KOPT-K1 (cell line): ENCODE measurements around the gene NKIRAS1.
"Not testable (repeated sequence)": the region's sequence is repeated elsewhere in the genome, so short reads cannot be mapped to it uniquely, and the experiment has no call there.

ENCODE experiments used
- H3K27ac ChIP-seq: fragments of 200-600 bp; sonication (generic); 2 replicates; pipeline ENCODE4 v1.5.1; 2016; ENCODE audit warnings: antibody characterized with exemption, mild to moderate bottlenecking, low read depth, low read length; ENCODE audit not compliant: poor library complexity, severe bottlenecking
- H3K36me3 ChIP-seq: fragments of 200-600 bp; sonication (generic); 2 replicates; pipeline ENCODE4 v1.5.1; 2017; ENCODE audit warnings: antibody characterized with exemption, mild to moderate bottlenecking, low read length, moderate library complexity; ENCODE audit not compliant: insufficient read depth
- H3K9me3 ChIP-seq: fragments of 200-600 bp; sonication (generic); 2 replicates; pipeline ENCODE4 v1.5.1; 2017; ENCODE audit warnings: antibody characterized with exemption, low read length, mild to moderate bottlenecking; ENCODE audit not compliant: insufficient read depth, poor library complexity, severe bottlenecking

NKIRAS1 gene

DNA sequence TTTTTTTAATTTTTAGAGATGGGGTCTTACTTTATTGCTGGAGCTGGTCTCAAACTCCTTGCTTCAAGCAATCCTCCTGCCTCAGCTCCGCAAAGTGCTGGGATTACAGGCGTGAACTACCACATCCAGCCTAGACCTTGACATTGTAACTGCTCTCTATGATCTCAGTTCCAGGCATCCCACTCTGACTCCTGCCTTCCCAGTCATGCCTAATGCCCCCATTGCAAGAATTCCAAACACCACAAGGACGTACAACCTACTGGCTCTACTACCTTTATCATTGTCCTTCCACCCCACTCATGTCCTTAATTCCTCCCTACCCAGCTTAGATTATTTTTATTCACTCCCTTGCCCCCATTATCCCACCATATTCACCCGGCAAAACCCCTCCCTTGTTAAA lies 21.6 kb downstream of the NKIRAS1 start:
- no peaks in the 10 kb centered on the region for H3K9me3 ChIP-seq
- H3K36me3 ChIP-seq, result peaks cover 71% of the 10 kb centered on the region
- H3K27ac ChIP-seq, result no peak overlapping the region

DNA sequence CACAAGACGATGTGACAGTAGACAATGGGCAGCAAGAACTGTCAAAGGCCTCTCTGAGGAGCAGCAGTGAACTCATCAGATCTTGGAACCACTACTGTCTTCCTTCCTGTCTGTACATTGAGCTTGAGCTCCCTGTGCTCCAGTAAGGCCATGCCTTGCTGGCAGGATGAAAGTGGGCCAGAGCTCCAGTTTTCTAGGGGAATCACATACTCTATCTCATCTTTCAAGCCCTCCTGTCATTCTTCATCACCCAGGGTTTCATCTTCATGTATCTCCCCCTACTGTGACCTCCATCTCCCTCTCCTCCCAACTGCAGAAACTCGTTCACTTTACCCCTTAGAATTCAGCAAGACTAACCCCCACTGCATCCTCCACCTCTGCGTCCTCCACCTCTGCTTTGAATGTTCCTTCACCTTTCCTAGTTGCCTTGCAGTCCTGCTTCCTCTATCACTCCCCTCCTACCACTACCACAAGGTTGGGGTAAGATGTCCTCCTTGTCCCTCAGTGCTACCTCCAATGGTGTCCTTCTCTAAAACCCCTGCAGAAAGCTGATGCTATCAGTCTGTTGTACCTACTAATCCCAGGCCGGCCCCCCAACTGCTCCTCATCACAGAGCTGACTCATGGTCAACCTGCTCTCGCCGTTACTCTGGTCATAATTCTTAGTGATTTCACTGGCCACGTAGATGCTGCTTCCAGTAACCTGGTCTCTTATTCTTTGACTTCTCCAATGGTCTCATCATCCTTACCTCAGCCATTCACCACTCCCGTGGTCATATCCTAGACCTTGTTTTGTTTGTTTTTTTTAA lies 22.3 kb downstream of the NKIRAS1 start:
- H3K9me3 ChIP-seq, result no peaks in the 10 kb centered on the region
- H3K36me3 ChIP-seq, result peaks cover 69% of the 10 kb centered on the region
- H3K27ac ChIP-seq, result no peak overlapping the region

DNA sequence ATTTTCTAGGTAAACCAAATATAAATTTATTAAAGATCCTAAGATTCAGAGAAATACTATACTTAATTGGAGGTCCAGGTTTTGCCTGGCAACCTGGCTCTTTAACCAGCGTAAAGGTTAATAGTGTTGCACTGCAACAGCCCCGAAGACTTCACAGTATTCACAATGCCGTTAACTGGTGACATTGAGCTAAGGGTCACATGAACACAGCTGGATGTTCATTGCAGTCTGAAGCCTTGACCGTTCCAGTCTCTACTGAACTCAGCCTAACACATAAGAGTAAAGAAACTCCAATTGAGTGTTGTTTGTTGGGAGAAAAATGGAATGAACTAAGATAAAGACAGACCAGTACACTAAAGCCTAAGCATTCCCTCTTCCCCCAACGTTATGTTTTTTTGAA lies 26.8 kb downstream of the NKIRAS1 start:
- no peaks in the 10 kb centered on the region for H3K9me3 ChIP-seq
- H3K27ac ChIP-seq, result no peak overlapping the region
- H3K36me3 ChIP-seq, result peaks cover 56% of the 10 kb centered on the region

DNA sequence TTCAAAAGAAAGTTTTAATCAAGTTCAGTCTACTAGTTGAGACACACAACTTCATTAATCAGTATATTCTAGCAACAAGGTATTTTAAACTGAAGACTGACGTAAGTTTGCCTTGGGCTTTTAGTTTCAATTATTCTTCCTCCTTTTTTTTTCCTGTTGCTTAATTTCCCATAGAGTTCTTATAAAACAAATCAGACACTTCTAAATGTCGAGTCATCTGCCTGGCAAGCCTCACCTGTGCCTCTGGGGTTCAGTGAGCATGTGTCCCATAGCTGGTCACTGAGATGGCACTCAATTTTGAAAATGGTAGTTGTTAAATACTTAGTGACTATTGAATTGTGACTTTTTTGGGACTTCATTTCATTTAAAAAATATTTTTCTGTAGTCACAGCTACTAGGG lies 27.4 kb downstream of the NKIRAS1 start:
- H3K36me3 ChIP-seq, result peaks cover 50% of the 10 kb centered on the region
- no peak overlapping the region for H3K27ac ChIP-seq

DNA sequence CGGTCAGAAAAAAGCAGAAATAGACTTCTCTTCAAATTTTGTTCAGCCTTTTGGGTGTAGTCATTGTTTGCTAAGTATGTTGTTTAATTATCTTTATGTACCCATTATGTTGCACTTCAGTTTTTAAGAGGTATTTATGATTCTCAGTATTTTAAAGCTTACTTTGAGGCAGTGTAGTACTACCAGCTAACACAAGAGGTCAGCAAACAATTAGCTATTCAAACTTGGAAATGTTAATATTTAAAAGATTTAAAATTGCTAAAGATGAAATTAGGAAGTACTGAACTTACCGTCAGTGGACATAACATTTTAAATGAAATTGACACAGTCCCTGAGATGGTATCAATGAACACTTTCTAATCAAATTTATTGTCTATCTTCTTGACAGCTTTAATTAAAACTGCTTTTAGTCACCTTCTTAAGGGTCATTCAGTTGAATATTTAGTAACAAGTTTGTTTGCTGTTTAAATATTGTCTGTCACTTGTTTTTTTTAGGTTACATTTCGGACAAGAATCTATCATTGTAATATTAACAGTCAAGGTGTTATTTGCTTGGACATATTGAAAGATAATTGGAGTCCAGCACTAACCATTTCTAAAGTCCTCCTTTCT lies 28.1 kb downstream of the NKIRAS1 start:
- Histone ChIP-seq H3K9me3 (no peaks in the 10 kb centered on the region), H3K36me3 (peaks cover 44% of the 10 kb centered on the region), H3K27ac (no peak overlapping the region)

More for the DNA sequence above, 27.4 kb downstream of the NKIRAS1 start:
- H3K9me3 ChIP-seq, result no peaks in the 10 kb centered on the region

DNA sequence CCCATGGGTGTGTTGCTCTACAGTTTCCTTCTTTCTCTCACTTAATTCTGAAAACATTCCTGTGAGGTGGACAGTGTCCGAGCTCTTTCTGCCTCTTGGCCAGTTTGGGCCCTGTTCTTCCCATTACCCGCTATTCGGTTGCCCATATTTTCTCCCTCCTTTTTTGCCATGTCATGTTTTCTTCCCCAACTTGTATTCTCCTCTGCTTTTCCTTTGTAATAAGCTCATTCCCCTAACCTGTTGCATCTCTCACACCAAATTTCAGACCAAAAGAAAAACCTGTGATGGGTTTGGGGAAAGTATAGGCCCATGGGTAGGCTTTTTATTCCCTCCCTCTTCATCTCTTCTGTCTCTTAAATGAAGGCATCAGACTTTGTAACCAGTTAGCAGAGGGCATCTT lies 30.5 kb downstream of the NKIRAS1 start:
- Histone ChIP-seq H3K36me3 (peaks cover 33% of the 10 kb centered on the region), H3K9me3 (no peaks in the 10 kb centered on the region), H3K27ac (no peak overlapping the region)

DNA sequence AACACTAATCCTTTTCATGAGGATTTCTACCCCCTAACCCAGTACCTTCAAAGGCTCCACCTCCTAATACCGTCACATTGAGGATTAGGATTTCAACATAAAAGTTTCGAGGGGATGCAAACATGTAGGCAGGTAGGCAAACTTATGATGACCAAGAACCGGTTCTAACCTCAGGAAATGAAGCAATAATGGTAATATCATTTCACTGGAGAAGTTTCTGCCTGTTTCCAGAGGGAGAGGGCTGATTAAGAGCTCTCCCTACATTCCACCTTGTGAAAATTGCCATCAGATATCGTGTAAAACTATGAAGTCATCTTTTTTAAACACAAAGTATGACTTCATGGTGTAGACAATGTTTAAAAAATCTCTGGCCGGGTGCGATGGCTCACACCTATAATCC lies 31.6 kb downstream of the NKIRAS1 start:
- H3K9me3 ChIP-seq, result no peaks in the 10 kb centered on the region
- peaks cover 22% of the 10 kb centered on the region for H3K36me3 ChIP-seq
- no peak overlapping the region for H3K27ac ChIP-seq

DNA sequence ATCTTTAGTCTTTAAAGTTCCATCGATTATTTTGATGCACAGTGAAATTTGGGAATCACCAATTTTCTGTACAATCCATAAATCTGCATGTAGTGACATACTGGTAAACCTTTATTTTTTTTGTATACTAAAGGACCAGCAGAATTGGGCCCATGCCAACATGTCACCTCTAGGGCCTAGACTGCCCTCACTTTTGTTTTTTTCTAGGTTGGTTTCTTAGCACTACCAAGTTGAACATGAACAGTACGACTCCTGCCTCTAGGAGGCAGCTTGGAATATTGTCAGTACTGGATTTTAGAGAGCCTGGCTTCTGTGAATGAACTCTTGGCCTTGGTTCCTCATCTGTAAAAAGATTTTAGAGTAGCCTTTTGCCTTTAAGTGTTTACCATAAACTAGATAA lies 32.3 kb downstream of the NKIRAS1 start:
- peaks cover 16% of the 10 kb centered on the region for H3K36me3 ChIP-seq
- H3K27ac ChIP-seq, result no peak overlapping the region
- no peaks in the 10 kb centered on the region for H3K9me3 ChIP-seq

DNA sequence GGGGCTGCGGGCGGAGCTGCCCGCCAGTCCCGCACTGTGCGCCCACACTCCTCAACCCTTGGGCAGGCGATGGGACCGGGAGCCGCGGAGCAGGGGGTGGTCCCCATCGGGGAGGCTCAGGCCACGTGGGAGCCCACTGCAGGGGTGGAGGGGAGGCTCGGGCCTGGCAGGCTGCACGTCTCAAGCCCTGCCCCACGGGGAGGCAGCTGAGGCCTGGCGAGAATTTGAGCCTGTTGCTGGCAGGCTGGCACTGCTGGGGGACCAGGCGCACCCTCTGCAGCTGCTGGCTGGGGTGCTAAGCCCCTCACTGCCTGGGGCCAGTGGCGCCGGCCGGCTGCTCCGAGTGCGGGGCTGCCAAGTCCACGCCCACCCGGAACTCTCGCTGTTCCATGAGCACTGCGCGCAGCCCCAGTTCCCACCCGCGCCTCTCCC lies 34.3 kb downstream of the NKIRAS1 start:
- H3K9me3 ChIP-seq, result no peaks in the 10 kb centered on the region
- H3K27ac ChIP-seq, result no peak overlapping the region
- H3K36me3 ChIP-seq, result peaks cover 9% of the 10 kb centered on the region

DNA sequence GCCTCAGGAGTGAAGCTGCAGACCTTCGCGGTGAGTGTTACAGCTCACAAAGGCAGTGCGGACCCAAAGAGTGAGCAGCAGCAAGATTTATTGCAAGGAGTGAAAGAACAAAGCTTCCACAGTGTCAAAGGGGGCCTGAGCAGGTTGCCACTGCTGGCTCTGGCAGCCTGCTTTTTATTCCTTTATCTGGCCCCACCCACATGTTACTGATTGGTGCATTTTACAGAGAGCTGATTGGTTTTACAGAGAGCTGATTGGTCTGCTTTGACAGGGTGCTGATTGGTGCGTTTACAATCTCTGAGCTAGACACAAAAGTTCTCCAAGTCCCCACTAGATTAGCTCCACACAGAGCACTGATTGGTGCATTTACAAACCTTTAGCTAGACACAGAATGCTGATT lies 34.8 kb downstream of the NKIRAS1 start:
- H3K36me3 ChIP-seq, H3K27ac ChIP-seq, H3K9me3 ChIP-seq: not testable (repeated sequence)

DNA sequence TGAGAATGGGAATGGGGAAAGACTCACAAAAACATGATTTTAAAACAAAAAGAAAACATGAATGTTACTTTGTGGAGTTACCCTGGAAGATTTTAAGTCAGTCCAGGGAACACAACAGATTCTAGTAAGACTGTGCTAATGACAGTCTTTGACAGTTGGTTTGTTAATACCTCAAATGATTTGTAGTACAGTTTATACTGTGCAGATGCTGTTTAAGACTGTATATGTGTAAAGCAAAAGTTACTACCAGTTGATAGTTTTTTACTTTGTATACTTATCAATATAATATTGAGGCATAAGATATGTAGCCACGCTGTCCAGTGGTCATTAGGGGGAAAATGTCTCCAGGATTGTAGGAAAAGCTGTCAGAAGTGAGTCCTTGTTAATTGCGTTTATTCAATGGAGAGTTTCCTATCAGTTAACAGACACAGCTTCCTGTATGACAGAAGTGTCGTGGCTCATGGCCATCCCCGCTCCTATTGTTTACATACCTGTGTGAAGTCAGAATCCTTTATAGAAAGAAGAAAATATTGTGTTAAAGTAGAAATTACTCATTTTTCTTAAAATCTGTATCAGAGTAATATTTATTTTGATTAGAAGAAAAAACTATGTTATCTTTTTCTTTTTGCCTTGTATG lies 36.0 kb downstream of the NKIRAS1 start:
- no peaks in the 10 kb centered on the region for H3K9me3 ChIP-seq
- H3K27ac ChIP-seq, result no peak overlapping the region
- peaks cover 9% of the 10 kb centered on the region for H3K36me3 ChIP-seq

DNA sequence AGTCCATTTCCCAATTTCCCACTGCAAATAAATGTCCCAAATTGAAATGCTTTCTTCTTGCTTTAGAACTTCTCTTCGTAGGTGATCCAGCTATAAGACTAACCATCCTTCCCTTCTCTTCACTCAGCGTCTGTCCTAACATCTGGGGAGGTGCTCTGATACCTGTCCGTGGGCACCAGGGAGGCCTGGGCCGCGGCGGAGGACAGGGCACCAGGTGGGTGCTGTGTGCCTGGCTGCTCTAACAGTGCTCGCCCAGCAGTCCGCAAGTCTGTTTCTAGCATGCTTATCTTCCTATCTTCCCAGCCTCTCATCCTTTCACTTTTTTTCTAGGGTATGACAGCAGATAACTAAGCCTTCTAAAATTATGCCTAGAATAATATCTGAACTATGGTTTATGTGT lies 37.3 kb downstream of the NKIRAS1 start:
- no peak overlapping the region for H3K27ac ChIP-seq

DNA sequence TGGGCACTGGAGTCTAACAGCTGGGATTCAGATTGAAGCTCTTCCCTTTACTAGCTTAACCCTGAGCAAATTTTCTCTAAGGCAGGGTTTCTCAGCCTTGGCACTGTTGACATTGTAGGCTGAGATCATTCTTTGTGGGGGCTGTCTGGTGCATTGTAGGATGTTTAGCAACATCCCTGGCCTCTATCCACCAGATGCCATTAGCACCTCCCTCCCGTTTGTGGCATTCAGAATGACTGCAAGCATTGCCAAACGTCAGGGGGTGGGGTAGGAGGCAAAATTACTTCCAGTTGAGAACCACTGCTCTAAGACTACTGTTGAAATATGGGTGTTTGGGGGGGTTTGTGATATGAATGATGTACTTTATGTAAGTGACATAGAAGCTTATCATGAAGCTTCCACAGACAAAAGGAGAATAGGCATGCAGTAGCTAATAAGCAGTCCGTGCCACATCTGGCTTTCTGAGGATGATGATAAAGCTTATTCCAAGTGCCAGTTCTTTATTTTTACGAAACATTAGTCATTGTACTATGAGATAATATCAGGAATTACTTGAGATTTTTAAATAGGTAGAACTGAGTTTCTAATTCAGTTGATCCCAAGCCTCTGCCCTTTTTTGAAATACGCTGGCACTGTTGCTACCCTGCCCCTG lies 39.3 kb downstream of the NKIRAS1 start:
- no peaks in the 10 kb centered on the region for H3K9me3 ChIP-seq
- H3K36me3 ChIP-seq, result peaks cover 9% of the 10 kb centered on the region
- H3K27ac ChIP-seq, result no peak overlapping the region

More for the DNA sequence above, 37.3 kb downstream of the NKIRAS1 start:
- H3K9me3 ChIP-seq, result no peaks in the 10 kb centered on the region
- H3K36me3 ChIP-seq, result peaks cover 9% of the 10 kb centered on the region

DNA sequence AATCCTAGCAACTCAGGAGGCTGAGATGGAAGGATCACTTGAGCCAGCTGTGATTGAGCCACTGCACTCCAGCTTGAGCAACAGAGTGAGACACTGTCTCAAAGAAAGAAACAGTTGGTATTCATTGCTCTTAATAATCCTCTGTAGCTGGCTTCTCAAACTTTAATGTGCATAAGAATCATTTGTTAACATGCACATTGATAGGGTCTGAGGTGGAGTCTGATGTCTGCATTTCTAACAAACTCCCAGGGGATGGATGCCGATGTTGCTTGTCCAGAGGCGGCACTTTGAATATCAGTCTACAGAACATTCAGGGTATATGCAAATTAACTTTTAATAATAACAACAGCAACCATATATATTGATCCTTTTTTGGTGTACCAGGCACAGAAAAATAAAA lies 39.9 kb downstream of the NKIRAS1 start:
- H3K27ac ChIP-seq, result no peak overlapping the region
- H3K36me3 ChIP-seq, result peaks cover 4% of the 10 kb centered on the region
- no peaks in the 10 kb centered on the region for H3K9me3 ChIP-seq

DNA sequence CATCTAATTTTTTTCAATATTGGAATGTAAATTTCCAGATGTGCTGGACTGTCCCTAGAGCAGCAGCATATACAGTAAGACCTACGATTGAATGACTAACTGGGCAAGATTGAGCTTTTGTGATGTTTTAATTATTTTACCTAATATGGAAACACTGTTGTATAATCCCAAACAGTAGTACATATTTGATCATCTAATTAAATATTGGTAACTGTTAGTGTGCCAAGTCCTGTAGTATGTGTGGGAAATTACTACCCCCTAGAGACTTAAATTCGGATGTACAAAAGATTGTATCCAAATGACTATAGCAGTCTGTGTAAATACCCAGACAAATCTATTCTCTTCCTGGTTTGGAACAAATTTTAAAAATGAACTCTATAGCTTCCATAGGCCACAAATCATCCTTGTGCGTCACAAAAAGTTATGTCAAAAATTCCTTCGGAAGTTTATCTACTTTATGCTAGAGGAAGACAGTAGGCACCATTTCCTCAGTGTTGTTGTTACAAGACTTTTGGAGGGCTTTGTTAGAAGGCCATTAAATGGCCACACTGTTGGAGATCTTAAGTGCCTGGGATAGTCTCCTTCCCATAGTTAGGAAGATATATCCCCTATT lies 41.6 kb downstream of the NKIRAS1 start:
- Histone ChIP-seq H3K9me3 (no peaks in the 10 kb centered on the region), H3K36me3 (no peaks in the 10 kb centered on the region), H3K27ac (no peak overlapping the region)
